ENCODE measurements around the gene SF3B1.
A peak's percentile ranks its signal among the peaks of the same experiment; 100 is the strongest.

The SF3B1 gene

DNA sequence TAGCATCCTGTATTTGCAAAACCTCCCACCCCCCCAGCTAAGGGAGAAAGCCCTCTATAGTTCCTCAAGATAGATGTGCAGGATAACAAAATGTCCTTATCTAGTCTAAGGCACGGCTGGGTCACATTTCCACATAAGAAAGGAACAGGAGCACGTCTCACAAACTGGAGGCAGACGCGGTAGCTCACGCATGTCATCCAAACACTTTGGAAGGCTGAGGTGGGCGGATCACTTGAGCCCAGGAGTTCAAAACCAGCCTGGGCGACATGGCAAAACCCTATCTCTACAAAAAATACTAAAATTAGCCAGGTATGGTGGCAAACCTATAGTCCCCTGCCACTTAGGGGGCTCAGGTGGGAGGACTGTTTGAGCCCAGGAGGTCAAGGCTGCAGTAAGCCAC lies 9.3 kb downstream of the SF3B1 start:
- Histone ChIP-seq H3K36me3 (ENCODE audit: insufficient read depth, low read length) (peaks cover 34% of the 10 kb centered on the region; the same call in 1 of the 2 replicates), H3K4me3 (ENCODE audit: low read length, poor library complexity, severe bottlenecking) (no peak overlapping the region), H3F3A (ENCODE audit: low read depth) (peaks cover 2% of the 10 kb centered on the region; the same call in 1 of the 2 replicates), H3K9ac (ENCODE audit: low read depth, low read length, poor library complexity, severe bottlenecking) (no peak overlapping the region), H3K79me2 (ENCODE audit: insufficient read depth, low read length) (peaks cover 100% of the 10 kb centered on the region), H3K4me2 (ENCODE audit: low read depth, low read length, poor library complexity, severe bottlenecking) (peak overlapping the region; percentile 98), H4K20me1 (ENCODE audit: insufficient read depth, low read length, poor library complexity, severe bottlenecking) (peaks cover 99% of the 10 kb centered on the region), H2AFZ (ENCODE audit: low read length) (no peak overlapping the region), H3K9me2 (replicated peaks; ENCODE audit: low read depth, low read length) (no peaks in the 10 kb centered on the region), H3K27me3 (ENCODE audit: insufficient read depth, low read length, poor library complexity, severe bottlenecking) (no peaks in the 10 kb centered on the region), H3K9me3 (ENCODE audit: insufficient read depth, low read depth, low read length) (no peaks in the 10 kb centered on the region), H3K4me1 (ENCODE audit: insufficient read depth, low read length, poor library complexity, severe bottlenecking) (peaks cover 40% of the 10 kb centered on the region)
- TF ChIP-seq EZH2phosphoT487 (IDR thresholded peaks at IDR 0.05; ENCODE audit: borderline replicate concordance): no peak
- TF ChIP-seq, protein P1, sequence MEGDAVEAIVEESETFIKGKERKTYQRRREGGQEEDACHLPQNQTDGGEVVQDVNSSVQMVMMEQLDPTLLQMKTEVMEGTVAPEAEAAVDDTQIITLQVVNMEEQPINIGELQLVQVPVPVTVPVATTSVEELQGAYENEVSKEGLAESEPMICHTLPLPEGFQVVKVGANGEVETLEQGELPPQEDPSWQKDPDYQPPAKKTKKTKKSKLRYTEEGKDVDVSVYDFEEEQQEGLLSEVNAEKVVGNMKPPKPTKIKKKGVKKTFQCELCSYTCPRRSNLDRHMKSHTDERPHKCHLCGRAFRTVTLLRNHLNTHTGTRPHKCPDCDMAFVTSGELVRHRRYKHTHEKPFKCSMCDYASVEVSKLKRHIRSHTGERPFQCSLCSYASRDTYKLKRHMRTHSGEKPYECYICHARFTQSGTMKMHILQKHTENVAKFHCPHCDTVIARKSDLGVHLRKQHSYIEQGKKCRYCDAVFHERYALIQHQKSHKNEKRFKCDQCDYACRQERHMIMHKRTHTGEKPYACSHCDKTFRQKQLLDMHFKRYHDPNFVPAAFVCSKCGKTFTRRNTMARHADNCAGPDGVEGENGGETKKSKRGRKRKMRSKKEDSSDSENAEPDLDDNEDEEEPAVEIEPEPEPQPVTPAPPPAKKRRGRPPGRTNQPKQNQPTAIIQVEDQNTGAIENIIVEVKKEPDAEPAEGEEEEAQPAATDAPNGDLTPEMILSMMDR (conservative IDR thresholded peaks at IDR 0.05; ENCODE audit: low read length): no peak

DNA sequence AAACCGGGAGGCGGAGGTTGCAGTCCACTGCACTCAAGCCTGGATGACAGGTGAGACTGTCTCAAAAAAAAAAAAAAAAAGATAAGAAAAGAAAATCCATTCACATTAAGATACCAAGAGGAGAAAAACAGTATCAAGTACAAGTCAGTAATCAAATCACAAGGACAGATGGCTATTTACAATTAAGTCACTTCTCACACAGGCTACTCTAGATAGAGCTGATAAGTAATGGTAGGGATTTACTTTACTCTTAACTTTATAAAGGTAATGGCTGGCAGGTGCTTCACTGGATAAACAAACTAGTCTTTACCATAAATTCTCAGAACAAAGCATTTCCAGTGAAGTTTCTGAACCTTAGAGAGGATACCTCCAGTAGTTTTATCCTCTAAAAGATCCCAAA lies 11.5 kb downstream of the SF3B1 start:
- no peak overlapping the region for H3K9ac ChIP-seq (ENCODE audit: low read depth, low read length, poor library complexity, severe bottlenecking)
- no peak overlapping the region for H3K4me3 ChIP-seq (ENCODE audit: low read length, poor library complexity, severe bottlenecking)
- H3K27me3 ChIP-seq (ENCODE audit: insufficient read depth, low read length, poor library complexity, severe bottlenecking): no peaks in the 10 kb centered on the region
- H3K4me1 ChIP-seq (ENCODE audit: insufficient read depth, low read length, poor library complexity, severe bottlenecking): peaks cover 22% of the 10 kb centered on the region
- peaks cover 92% of the 10 kb centered on the region for H4K20me1 ChIP-seq (ENCODE audit: insufficient read depth, low read length, poor library complexity, severe bottlenecking)
- no peaks in the 10 kb centered on the region for H3K9me2 ChIP-seq (replicated peaks; ENCODE audit: low read depth, low read length)
- H3K9me3 ChIP-seq (ENCODE audit: insufficient read depth, low read depth, low read length): no peaks in the 10 kb centered on the region
- H2AFZ ChIP-seq (ENCODE audit: low read length): no peak overlapping the region
- TF ChIP-seq EZH2phosphoT487 (IDR thresholded peaks at IDR 0.05; ENCODE audit: borderline replicate concordance): no peak
- TF ChIP-seq, protein P1 (conservative IDR thresholded peaks at IDR 0.05; ENCODE audit: low read length): no peak
- peaks cover 52% of the 10 kb centered on the region for H3K36me3 ChIP-seq (ENCODE audit: insufficient read depth, low read length)
- peaks cover 86% of the 10 kb centered on the region for H3K79me2 ChIP-seq (ENCODE audit: insufficient read depth, low read length)
- H3K4me2 ChIP-seq (ENCODE audit: low read depth, low read length, poor library complexity, severe bottlenecking): peak overlapping the region; percentile 16
- peaks cover 5% of the 10 kb centered on the region; the same call in 1 of the 2 replicates for H3F3A ChIP-seq (ENCODE audit: low read depth)

DNA sequence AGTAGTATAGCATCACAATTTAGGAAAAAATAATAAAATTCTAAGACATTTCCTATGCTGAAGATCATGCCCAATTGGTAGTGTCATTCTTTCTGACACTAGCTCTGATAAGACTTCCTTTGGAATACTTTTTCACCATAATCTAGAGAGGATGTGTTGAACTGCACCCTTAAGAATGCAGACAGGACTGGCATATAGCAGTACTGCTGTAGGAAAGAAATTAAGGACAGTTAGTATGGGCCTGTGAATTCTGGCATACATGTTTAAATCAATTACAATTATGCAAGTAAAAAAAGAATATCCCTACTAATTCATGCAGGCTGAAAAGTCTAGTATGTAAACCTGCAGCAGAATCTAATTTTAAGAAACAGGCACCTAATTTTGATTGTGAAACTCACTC lies 15.4 kb downstream of the SF3B1 start:
- peaks cover 91% of the 10 kb centered on the region for H3K36me3 ChIP-seq (ENCODE audit: insufficient read depth, low read length)
- peaks cover 5% of the 10 kb centered on the region; the same call in 1 of the 2 replicates for H3F3A ChIP-seq (ENCODE audit: low read depth)
- peaks cover 64% of the 10 kb centered on the region for H4K20me1 ChIP-seq (ENCODE audit: insufficient read depth, low read length, poor library complexity, severe bottlenecking)
- H3K9me2 ChIP-seq (replicated peaks; ENCODE audit: low read depth, low read length): no peaks in the 10 kb centered on the region
- H3K79me2 ChIP-seq (ENCODE audit: insufficient read depth, low read length): peaks cover 66% of the 10 kb centered on the region
- no peak overlapping the region for H3K4me3 ChIP-seq (ENCODE audit: low read length, poor library complexity, severe bottlenecking)
- H3K27me3 ChIP-seq (ENCODE audit: insufficient read depth, low read length, poor library complexity, severe bottlenecking): no peaks in the 10 kb centered on the region
- H2AFZ ChIP-seq (ENCODE audit: low read length): no peak overlapping the region
- H3K9ac ChIP-seq (ENCODE audit: low read depth, low read length, poor library complexity, severe bottlenecking): no peak overlapping the region
- TF ChIP-seq EZH2phosphoT487 (IDR thresholded peaks at IDR 0.05; ENCODE audit: borderline replicate concordance): no peak
- TF ChIP-seq, protein P1 (conservative IDR thresholded peaks at IDR 0.05; ENCODE audit: low read length): no peak
- H3K4me1 ChIP-seq (ENCODE audit: insufficient read depth, low read length, poor library complexity, severe bottlenecking): no peaks in the 10 kb centered on the region
- no peaks in the 10 kb centered on the region for H3K9me3 ChIP-seq (ENCODE audit: insufficient read depth, low read depth, low read length)
- no peak overlapping the region for H3K4me2 ChIP-seq (ENCODE audit: low read depth, low read length, poor library complexity, severe bottlenecking)
